ENCODE measurements around the gene TMEM255B.

DNA sequence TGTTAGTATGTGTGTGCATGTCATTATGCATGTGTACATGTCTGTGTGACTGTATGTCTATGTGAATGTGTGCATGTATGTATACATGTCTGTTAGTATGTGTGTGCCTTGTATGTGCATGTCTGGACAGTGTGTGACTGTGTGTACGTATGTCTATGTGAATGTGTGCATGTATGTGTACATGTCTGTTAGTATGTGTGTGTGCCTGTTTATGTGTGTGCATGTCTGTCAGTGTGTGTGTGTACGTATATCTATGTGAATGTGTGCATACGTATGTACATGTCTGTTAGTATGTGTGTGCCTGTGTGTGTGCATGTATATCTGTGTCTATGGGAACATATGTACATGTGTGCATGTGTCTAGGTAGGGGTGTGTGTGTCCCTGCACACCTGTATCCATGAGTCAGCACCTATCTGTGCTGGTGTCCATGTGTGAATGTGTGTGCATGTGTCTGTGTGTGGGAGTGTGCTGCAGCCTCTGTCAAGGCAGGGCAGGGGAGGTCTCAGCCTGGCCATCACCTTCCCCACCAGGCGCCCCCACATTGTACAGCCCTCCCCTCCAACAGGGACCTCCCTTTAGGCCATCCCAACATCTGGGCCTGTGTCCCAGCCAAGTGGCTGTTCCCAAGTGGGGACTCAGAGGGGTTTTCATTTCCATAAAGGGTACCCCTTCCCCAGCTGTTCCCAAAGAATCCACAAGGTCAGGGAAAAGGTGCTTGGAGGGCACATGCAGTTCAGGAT lies 100.5 kb downstream of the TMEM255B start:
- TF ChIP-seq ZNF197 (CRISPR knock-in tag; IDR thresholded peaks at IDR 0.05; ENCODE audit: low read depth) (no peak), RNF2 (IDR thresholded peaks at IDR 0.05) (no peak), EP300 (IDR thresholded peaks at IDR 0.05; ENCODE audit: low read length) (no peak), SP1 (CRISPR knock-in tag; IDR thresholded peaks at IDR 0.05) (no peak), NONO (IDR thresholded peaks at IDR 0.05; ENCODE audit: low read depth in 2 of 2, low read length in 1 of 2) (no peak), CBFB (CRISPR knock-in tag; IDR thresholded peaks at IDR 0.05) (no peak), MXI1 (IDR thresholded peaks at IDR 0.05; ENCODE audit: low read depth, low read length) (no peak), ATF7 (IDR thresholded peaks at IDR 0.05) (no peak), ZNF232 (CRISPR knock-in tag; IDR thresholded peaks at IDR 0.05) (no peak), ZHX1 (conservative IDR thresholded peaks at IDR 0.05; ENCODE audit: low read length) (no peak), ZBTB17 (CRISPR knock-in tag; IDR thresholded peaks at IDR 0.05) (no peak), EZH2 (IDR thresholded peaks at IDR 0.05; ENCODE audit: borderline replicate concordance, low read depth, low read length) (no peak)
- TF ChIP-seq, protein P1, sequence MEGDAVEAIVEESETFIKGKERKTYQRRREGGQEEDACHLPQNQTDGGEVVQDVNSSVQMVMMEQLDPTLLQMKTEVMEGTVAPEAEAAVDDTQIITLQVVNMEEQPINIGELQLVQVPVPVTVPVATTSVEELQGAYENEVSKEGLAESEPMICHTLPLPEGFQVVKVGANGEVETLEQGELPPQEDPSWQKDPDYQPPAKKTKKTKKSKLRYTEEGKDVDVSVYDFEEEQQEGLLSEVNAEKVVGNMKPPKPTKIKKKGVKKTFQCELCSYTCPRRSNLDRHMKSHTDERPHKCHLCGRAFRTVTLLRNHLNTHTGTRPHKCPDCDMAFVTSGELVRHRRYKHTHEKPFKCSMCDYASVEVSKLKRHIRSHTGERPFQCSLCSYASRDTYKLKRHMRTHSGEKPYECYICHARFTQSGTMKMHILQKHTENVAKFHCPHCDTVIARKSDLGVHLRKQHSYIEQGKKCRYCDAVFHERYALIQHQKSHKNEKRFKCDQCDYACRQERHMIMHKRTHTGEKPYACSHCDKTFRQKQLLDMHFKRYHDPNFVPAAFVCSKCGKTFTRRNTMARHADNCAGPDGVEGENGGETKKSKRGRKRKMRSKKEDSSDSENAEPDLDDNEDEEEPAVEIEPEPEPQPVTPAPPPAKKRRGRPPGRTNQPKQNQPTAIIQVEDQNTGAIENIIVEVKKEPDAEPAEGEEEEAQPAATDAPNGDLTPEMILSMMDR (IDR thresholded peaks at IDR 0.05 in 2 of 3, conservative IDR thresholded peaks at IDR 0.05 in 1 of 3; ENCODE audit: insufficient read depth in 2 of 3, low read depth in 1 of 3, low read length in 3 of 3) = no peak
